GM10266 (cell line): ENCODE results near the gene DRD4.

Source experiments
- DNase-seq: peaks from one replicate; pipeline ENCODE4 v3.0.0; 2012; ENCODE audit errors: extremely low spot score
- CTCF ChIP-seq: IDR thresholded peaks from 2 replicates; pipeline ENCODE4 v1.5.1; 2012; ENCODE audit warnings: mild to moderate bottlenecking, low read depth; ENCODE audit not compliant: control insufficient read depth, insufficient read depth; ENCODE audit errors: missing control alignments

DRD4 gene

GRCh38 chr11:610146-610801 is 26.8 kb upstream of the DRD4 start:
- no peak for TF ChIP-seq CTCF

GRCh38 chr11:611001-611996 is 25.8 kb upstream of the DRD4 start:
- no peak for DNase-seq
- no peak for TF ChIP-seq CTCF

More at GRCh38 chr11:610146-610801, 26.8 kb upstream of the DRD4 start:
- no peak for DNase-seq

- no peak for DNase-seq
- peak; percentile 17 for TF ChIP-seq CTCF
Observed at GRCh38 chr11:612201-612960, 24.7 kb upstream of the DRD4 start.

GRCh38 chr11:612961-613300 is 24.1 kb upstream of the DRD4 start:
- no peak for DNase-seq
- no peak for TF ChIP-seq CTCF

GRCh38 chr11:613369-613968 is 23.6 kb upstream of the DRD4 start:
- peak; percentile 90 for DNase-seq
- no peak for TF ChIP-seq CTCF

GRCh38 chr11:614021-614622 is 22.9 kb upstream of the DRD4 start:
- TF ChIP-seq CTCF = no peak
- DNase-seq = no peak
